Neural cell (in vitro differentiated cells): ENCODE results near the gene GAPVD1. TPM values are rescaled to one million over a fixed set of nuclear protein-coding genes. Genes with fewer than 3 reads are reported as not detected.

Source experiments
- H2AFZ ChIP-seq: fragments of 200-600, 300-800 bp; sonication (generic), shearing (Covaris generic); 2 replicates; pipeline ENCODE4 v1.6.0; 2014; ENCODE audit warnings: low read depth, mild to moderate bottlenecking, antibody characterized with exemption, low read length, moderate library complexity
- H3F3A ChIP-seq: fragments of 200-600 bp; shearing (Covaris generic); 2 replicates; pipeline ENCODE4 v1.6.1; 2016; ENCODE audit warnings: mild to moderate bottlenecking, moderate library complexity, mixed read lengths, antibody characterized with exemption, low read length; ENCODE audit not compliant: insufficient read depth, poor library complexity, severe bottlenecking
- H3K27ac ChIP-seq: fragments of 200-600, 300-800 bp; sonication (generic), shearing (Covaris generic); 2 replicates; pipeline ENCODE4 v1.5.1; 2014; ENCODE audit warnings: mild to moderate bottlenecking, low read length, moderate library complexity
- H3K27me3 ChIP-seq: fragments of 300-800, 200-600 bp; sonication (generic), shearing (Covaris generic); 2 replicates; pipeline ENCODE4 v1.6.0; 2014; ENCODE audit warnings: mild to moderate bottlenecking, low read depth, low read length, moderate library complexity; ENCODE audit not compliant: insufficient read depth
- H3K36me3 ChIP-seq: fragments of 300-800, 200-600 bp; sonication (generic), shearing (Covaris generic); 2 replicates; pipeline ENCODE4 v1.5.1; 2014; ENCODE audit warnings: mild to moderate bottlenecking, antibody characterized with exemption, low read length, moderate library complexity; ENCODE audit not compliant: insufficient read depth
- H3K4me2 ChIP-seq: fragments of 300-800, 200-600 bp; sonication (generic), shearing (Covaris generic); 2 replicates; pipeline ENCODE4 v1.6.0; 2014; ENCODE audit warnings: mild to moderate bottlenecking, low read length
- H3K4me3 ChIP-seq: fragments of 300-800, 200-600 bp; sonication (generic), shearing (Covaris generic); 2 replicates; pipeline ENCODE4 v1.5.1; 2014; ENCODE audit warnings: mild to moderate bottlenecking, low read length, moderate library complexity
- H3K79me2 ChIP-seq: fragments of 200-600 bp; shearing (Covaris generic); replicated peaks from 2 replicates; pipeline ENCODE4 v1.6.0; 2014; ENCODE audit warnings: mild to moderate bottlenecking, low read length, moderate library complexity; ENCODE audit not compliant: insufficient read depth
- H3K9ac ChIP-seq: fragments of 300-800, 200-600 bp; sonication (generic), shearing (Covaris generic); 2 replicates; pipeline ENCODE4 v1.6.1; 2016; ENCODE audit warnings: mild to moderate bottlenecking, low read length, mixed read lengths
- H3K9me2 ChIP-seq: fragments of 200-600 bp; shearing (Covaris generic); 2 replicates; pipeline ENCODE4 v1.6.1; 2016; ENCODE audit warnings: mild to moderate bottlenecking, low read length, mixed read lengths; ENCODE audit not compliant: insufficient read depth
- H3K9me3 ChIP-seq: fragments of 200-600, 300-800 bp; sonication (generic), shearing (Covaris generic); 2 replicates; pipeline ENCODE4 v1.6.1; 2016; ENCODE audit warnings: mild to moderate bottlenecking, mixed run types, low read length, moderate library complexity, mixed read lengths
- H4K20me1 ChIP-seq: fragments of 200-600 bp; shearing (Covaris generic); 2 replicates; pipeline ENCODE4 v1.6.1; 2016; ENCODE audit warnings: mild to moderate bottlenecking, mixed run types; ENCODE audit not compliant: insufficient read depth
- EP300 ChIP-seq: fragments of 450-650 bp; conservative IDR thresholded peaks from 2 replicates; pipeline ENCODE4 v1.6.1; 2014; ENCODE audit warnings: antibody characterized with exemption, mild to moderate bottlenecking, moderate library complexity; ENCODE audit not compliant: poor library complexity, severe bottlenecking
- EZH2 ChIP-seq: fragments of 200-600, 300-800 bp; shearing (Covaris generic), sonication (generic); IDR thresholded peaks from 2 replicates; pipeline ENCODE4 v1.6.1; 2014; ENCODE audit warnings: antibody characterized with exemption, low read length, borderline replicate concordance, mild to moderate bottlenecking; ENCODE audit not compliant: insufficient read depth, poor library complexity, severe bottlenecking
- MXI1 ChIP-seq: fragments of 450-650 bp; conservative IDR thresholded peaks from 2 replicates; pipeline ENCODE4 v1.6.1; 2014; ENCODE audit warnings: antibody characterized with exemption, mild to moderate bottlenecking; ENCODE audit not compliant: poor library complexity, severe bottlenecking
- POLR2AphosphoS5 ChIP-seq: IDR thresholded peaks from 2 replicates; pipeline ENCODE4 v1.6.1; 2012
- RAD21 ChIP-seq: fragments of 450-650 bp; conservative IDR thresholded peaks from 2 replicates; pipeline ENCODE4 v1.6.1; 2014; ENCODE audit warnings: antibody characterized with exemption, mild to moderate bottlenecking, moderate library complexity
- REST ChIP-seq: IDR thresholded peaks from 2 replicates; pipeline ENCODE4 v1.6.1; 2012; ENCODE audit warnings: borderline replicate concordance
- SMC3 ChIP-seq: fragments of 450-650 bp; conservative IDR thresholded peaks from 2 replicates; pipeline ENCODE4 v1.6.1; 2014; ENCODE audit warnings: antibody characterized with exemption, mild to moderate bottlenecking, moderate library complexity; ENCODE audit not compliant: poor library complexity
- TAF1 ChIP-seq: IDR thresholded peaks from 2 replicates; pipeline ENCODE4 v1.6.1; 2012; ENCODE audit warnings: low read depth
- polyA plus RNA-seq: library from polyadenylated mRNA; depleted of rRNA; stranded (reverse); fragments of >200 nt; gene quantifications from 2 replicates; pipeline ENCODE4 v1.2.3, GENCODE V29; 2014
- TF ChIP-seq, protein P1 (sequence below): fragments of 450-650 bp; IDR thresholded peaks from 2 replicates; pipeline ENCODE4 v1.5.1; 2014; ENCODE audit warnings: antibody characterized with exemption, mild to moderate bottlenecking, moderate library complexity; ENCODE audit not compliant: poor library complexity, severe bottlenecking

Gene GAPVD1
- polyA plus RNA-seq, 1 donor from 2014 or later, result 49.2 TPM

DNA sequence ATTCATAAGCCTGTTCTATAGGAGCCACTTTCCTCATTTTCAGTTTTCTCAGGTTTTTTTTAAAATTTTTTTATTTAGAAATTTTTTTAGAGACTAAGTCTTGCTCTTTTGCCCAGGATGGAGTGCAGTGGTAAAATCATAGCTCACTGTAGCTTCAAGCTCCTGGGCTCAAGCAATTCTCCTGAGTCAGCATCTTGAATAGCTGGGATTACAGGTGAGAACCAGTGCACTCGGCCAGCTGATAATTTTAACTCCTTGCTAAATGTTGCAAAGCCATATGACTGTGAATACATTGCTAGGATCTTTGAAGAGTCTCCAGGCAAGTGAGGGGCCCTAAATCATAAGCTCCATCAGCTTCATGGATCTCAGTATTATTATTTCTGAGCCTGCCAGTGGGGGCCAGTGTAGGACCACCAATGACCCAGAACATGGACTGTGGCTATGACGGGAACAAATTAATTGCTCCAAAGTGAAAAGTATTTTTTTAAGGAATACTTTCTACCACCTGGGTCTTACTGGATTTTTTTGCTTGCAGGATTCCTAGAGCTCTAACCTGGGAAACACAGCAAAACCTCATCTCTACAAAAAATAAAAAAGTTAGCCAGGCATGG is 5.7 kb upstream of the GAPVD1 start:
- no peak overlapping the region for H3K4me2 ChIP-seq
- H3K4me3 ChIP-seq, result no peak overlapping the region
- no peaks in the 10 kb centered on the region for H3F3A ChIP-seq
- no peak overlapping the region for H2AFZ ChIP-seq
- no peaks in the 10 kb centered on the region for H4K20me1 ChIP-seq
- H3K79me2 ChIP-seq, result no peaks in the 10 kb centered on the region
- H3K36me3 ChIP-seq, result no peaks in the 10 kb centered on the region
- H3K9ac ChIP-seq, result no peak overlapping the region
- H3K9me2 ChIP-seq, result no peaks in the 10 kb centered on the region
- TF ChIP-seq, protein P1, sequence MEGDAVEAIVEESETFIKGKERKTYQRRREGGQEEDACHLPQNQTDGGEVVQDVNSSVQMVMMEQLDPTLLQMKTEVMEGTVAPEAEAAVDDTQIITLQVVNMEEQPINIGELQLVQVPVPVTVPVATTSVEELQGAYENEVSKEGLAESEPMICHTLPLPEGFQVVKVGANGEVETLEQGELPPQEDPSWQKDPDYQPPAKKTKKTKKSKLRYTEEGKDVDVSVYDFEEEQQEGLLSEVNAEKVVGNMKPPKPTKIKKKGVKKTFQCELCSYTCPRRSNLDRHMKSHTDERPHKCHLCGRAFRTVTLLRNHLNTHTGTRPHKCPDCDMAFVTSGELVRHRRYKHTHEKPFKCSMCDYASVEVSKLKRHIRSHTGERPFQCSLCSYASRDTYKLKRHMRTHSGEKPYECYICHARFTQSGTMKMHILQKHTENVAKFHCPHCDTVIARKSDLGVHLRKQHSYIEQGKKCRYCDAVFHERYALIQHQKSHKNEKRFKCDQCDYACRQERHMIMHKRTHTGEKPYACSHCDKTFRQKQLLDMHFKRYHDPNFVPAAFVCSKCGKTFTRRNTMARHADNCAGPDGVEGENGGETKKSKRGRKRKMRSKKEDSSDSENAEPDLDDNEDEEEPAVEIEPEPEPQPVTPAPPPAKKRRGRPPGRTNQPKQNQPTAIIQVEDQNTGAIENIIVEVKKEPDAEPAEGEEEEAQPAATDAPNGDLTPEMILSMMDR, result peak; percentile 44
- peak; percentile 54 for TF ChIP-seq RAD21
- no peak for TF ChIP-seq EZH2
- no peak for TF ChIP-seq EP300
- TF ChIP-seq TAF1, result no peak
- TF ChIP-seq REST, result no peak
- no peak for TF ChIP-seq POLR2AphosphoS5
- TF ChIP-seq MXI1, result no peak
- peak; percentile 40 for TF ChIP-seq SMC3
- no peaks in the 10 kb centered on the region for H3K27me3 ChIP-seq
- no peak overlapping the region for H3K27ac ChIP-seq
- no peaks in the 10 kb centered on the region for H3K9me3 ChIP-seq

- Histone ChIP-seq H3F3A (no peaks in the 10 kb centered on the region), H3K4me3 (no peak overlapping the region), H3K36me3 (no peaks in the 10 kb centered on the region), H4K20me1 (no peaks in the 10 kb centered on the region), H2AFZ (no peak overlapping the region), H3K27me3 (no peaks in the 10 kb centered on the region), H3K4me2 (no peak overlapping the region), H3K79me2 (peaks cover 15% of the 10 kb centered on the region), H3K9me2 (no peaks in the 10 kb centered on the region), H3K27ac (no peak overlapping the region), H3K9ac (no peak overlapping the region), H3K9me3 (no peaks in the 10 kb centered on the region)
- TF ChIP-seq, protein P1, result no peak
- no peak for TF ChIP-seq RAD21
- no peak for TF ChIP-seq TAF1
- no peak for TF ChIP-seq MXI1
- no peak for TF ChIP-seq EZH2
- TF ChIP-seq POLR2AphosphoS5, result no peak
- TF ChIP-seq EP300, result no peak
- no peak for TF ChIP-seq SMC3
- TF ChIP-seq REST, result no peak
Measured at GRCh38 chr9:125258160-125258785, 3.4 kb upstream of the GAPVD1 start.
